H1 (cell line): ENCODE data around the gene MMP28.

Source experiments
- KDM1A ChIP-seq: fragments of 200-600, 300-600 bp; sonication (generic); IDR thresholded peaks from 2 replicates; pipeline ENCODE4 v1.7.1; 2016; ENCODE audit warnings: mild to moderate bottlenecking, low read length, borderline replicate concordance
- POLR2A ChIP-seq, 2 experiments: IDR thresholded peaks; 1 replicate in 1 of 2; 2 replicates in 1 of 2; pipeline ENCODE4 v1.6.1; 2011; ENCODE audit warnings: low read depth in 2 of 2, low read length in 2 of 2, mild to moderate bottlenecking in 2 of 2; ENCODE audit errors: control extremely low read depth in 1 of 2
- SRF ChIP-seq: IDR thresholded peaks from 2 replicates; pipeline ENCODE4 v1.6.1; 2011; ENCODE audit warnings: mild to moderate bottlenecking, low read depth, low read length, moderate library complexity

DNA sequence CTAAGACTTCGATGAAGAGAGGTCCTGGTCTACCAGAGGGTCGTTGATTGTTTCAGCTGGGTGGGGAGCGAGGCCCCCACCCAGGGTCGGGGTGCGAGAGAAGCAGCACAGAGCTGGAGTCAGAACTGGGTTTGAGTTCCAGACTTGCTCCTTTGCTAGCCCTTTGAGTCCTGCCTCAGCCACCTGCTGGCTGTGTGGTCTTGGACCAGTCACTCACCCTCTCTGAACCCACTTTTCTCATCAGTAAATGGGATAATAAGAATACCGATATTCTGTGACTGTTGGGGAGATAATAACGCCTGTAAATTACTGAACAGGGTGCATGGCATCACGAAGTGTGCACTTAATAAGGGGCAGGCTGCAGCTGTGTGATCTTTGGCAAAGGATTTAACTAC lies 427 bp upstream of the MMP28 start:
- no peak for TF ChIP-seq POLR2A (IDR thresholded peaks at IDR 0.05; ENCODE audit: control extremely low read depth in 1 of 2, low read depth in 2 of 2, low read length in 2 of 2)
- no peak for TF ChIP-seq SRF
- peak; percentile 93 for TF ChIP-seq KDM1A
